ENCODE data around the gene LHFPL6. TPM values are rescaled to one million over a fixed set of nuclear protein-coding genes. Genes with fewer than 3 reads are reported as not detected.
A peak's percentile ranks its signal among the peaks of the same experiment; 100 is the strongest.

Gene LHFPL6
- total and polyA plus RNA-seq, 4 donors, result 58.1 to 214 (median 169) TPM

DNA sequence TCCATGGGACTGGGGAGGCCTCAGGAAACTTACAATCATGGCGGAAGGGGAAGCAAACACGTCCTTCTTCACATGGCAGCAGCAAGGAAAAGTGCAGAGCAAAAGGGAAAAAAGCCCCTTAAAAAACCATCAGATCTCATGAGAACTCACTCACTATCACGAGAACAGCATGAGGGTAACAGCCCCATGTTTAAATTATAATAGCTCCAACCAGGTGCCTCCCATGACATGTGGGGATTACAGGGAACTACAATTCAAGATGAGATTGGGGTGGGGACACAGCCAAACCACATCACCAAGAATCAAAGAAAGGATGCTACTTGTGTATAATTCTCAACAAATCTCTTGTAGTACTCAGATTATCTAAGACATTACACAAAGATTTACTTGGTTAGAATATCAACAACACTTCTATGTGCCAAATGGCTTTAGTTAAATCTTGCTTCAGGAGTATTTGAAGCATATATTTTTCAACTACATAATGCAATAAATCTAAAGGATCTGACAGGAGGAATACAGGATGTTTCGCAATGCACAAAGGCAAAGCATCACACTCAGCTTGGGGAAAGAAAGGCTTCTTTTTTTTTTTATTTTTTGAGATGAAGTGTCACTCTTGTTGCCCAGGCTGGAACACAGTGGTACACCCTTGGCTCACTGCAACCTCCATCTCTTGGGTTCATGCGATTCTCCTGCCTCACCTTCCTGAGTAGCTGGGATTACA is 180.0 kb downstream of the LHFPL6 start:
- WGBS, 2 donors, result 92 to 95% methylated on average over 5 of the region's 5 CpGs
- H3K36me3 ChIP-seq (ENCODE audit: control insufficient read depth in 1 of 2, insufficient read depth in 2 of 2, low read length in 1 of 2), result no peaks in the 10 kb centered on the region
- intact Hi-C loops (cut with DNase I), result no loop called here
- ATAC-seq (ENCODE audit: low FRiP score) (no peak), DNase-seq (no peak)
- no peak overlapping the region for H3K27ac ChIP-seq (ENCODE audit: low read depth in 1 of 2, low read length in 2 of 2)
- no peaks in the 10 kb centered on the region for H3K9me3 ChIP-seq (ENCODE audit: control insufficient read depth, low read length)
- H3K4me1 ChIP-seq (ENCODE audit: control insufficient read depth in 1 of 2, insufficient read depth in 2 of 2, low read length in 2 of 2), result peaks cover 0 to 2% of the 10 kb centered on the region in 2 donors
- no peak overlapping the region for H3K4me3 ChIP-seq (ENCODE audit: low read length in 2 of 2)
- H3K27me3 ChIP-seq (ENCODE audit: control insufficient read depth in 1 of 2, insufficient read depth in 2 of 2, low read length in 1 of 2), result no peaks in the 10 kb centered on the region

DNA sequence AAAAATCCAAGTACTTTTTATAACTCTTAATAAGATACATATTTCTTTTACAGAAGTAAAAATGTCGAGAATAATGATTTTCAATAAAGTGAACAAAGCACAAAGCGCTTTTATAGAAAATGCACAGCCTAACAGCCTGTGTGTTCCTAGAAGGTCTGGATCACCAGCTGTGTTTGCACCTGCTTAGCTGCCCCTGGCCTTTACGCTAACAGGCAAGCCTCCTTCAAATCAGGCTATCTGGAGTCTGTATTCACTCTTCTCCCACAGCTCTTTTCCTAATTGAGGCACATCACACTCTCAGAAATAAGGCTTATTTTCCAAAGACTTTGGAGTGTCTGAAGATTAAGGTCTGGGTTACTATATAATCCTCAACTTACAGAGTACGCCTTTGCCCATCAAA is 183.1 kb downstream of the LHFPL6 start:
- Histone ChIP-seq H3K4me3 (ENCODE audit: low read length in 2 of 2) (no peak overlapping the region), H3K27ac (ENCODE audit: low read depth in 1 of 2, low read length in 2 of 2) (no peak overlapping the region), H3K27me3 (ENCODE audit: control insufficient read depth in 1 of 2, insufficient read depth in 2 of 2, low read length in 1 of 2) (no peaks in the 10 kb centered on the region), H3K9me3 (ENCODE audit: control insufficient read depth, low read length) (no peaks in the 10 kb centered on the region), H3K36me3 (ENCODE audit: control insufficient read depth in 1 of 2, insufficient read depth in 2 of 2, low read length in 1 of 2) (no peaks in the 10 kb centered on the region), H3K4me1 (ENCODE audit: control insufficient read depth in 1 of 2, insufficient read depth in 2 of 2, low read length in 2 of 2) (peaks cover 0 to 2% of the 10 kb centered on the region in 2 donors)
- 96 to 97% methylated on average over 4 of the region's 4 CpGs for WGBS, 2 donors
- DNase-seq, result no peak
- ATAC-seq (ENCODE audit: low FRiP score), result no peak
- intact Hi-C loops (cut with DNase I), result loop anchor here (5.0 to 10.0 kb wide), 3 partner anchors 95 to 275 kb away; partner anchors contain the start of gene LHFPL6 (in 1 of the 2)

DNA sequence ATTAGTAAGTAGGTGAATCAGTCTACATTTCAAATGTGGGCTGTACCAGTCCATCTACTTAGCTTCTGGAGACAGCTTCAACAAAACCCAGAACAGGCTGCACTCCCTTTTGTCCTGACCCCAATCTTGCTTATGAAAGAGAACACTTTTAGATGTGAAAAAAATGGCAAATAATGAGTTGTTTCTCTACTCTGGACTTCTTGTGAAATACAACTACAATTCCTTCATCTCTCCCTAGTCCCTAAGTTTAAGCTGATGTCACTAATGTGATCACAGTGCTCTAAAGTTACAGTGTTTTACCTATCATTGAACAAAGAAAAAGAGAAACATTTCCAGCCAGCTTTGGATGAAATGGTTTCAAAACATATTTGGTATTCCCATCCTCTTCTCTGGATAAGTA is 183.9 kb downstream of the LHFPL6 start:
- Histone ChIP-seq H3K36me3 (ENCODE audit: control insufficient read depth in 1 of 2, insufficient read depth in 2 of 2, low read length in 1 of 2) (no peaks in the 10 kb centered on the region), H3K4me3 (ENCODE audit: low read length in 2 of 2) (no peak overlapping the region), H3K4me1 (ENCODE audit: control insufficient read depth in 1 of 2, insufficient read depth in 2 of 2, low read length in 2 of 2) (peaks cover 0 to 2% of the 10 kb centered on the region in 2 donors), H3K27ac (ENCODE audit: low read depth in 1 of 2, low read length in 2 of 2) (no peak overlapping the region), H3K9me3 (ENCODE audit: control insufficient read depth, low read length) (no peaks in the 10 kb centered on the region), H3K27me3 (ENCODE audit: control insufficient read depth in 1 of 2, insufficient read depth in 2 of 2, low read length in 1 of 2) (no peaks in the 10 kb centered on the region)
- no peak for ATAC-seq (ENCODE audit: low FRiP score)
- no peak for DNase-seq
- intact Hi-C loops (cut with DNase I), result loop anchor here (5.0 to 10.0 kb wide), 3 partner anchors 96 to 274 kb away; partner anchors contain the start of gene LHFPL6 (in 1 of the 2)

DNA sequence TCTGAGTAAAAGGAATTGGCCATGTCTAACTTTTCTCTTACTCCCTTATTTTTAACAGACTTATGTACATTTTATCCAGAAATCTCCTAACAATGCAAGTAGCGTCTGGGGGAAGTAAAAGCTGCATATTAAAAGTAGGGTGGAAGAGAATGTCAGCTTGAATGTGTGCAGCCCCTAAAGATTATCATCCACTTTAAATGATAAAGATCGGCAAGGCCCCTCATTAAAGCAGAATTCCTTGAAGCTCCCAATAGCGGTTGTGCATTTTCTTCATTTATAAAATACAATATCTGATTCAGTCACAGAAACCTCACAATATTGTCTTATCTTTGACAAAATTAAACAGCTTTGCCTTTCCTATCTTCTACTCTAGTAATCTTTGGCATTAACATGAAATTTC is 184.6 kb downstream of the LHFPL6 start:
- WGBS, 2 donors, result 83 to 85% methylated on average over 3 of the region's 3 CpGs
- Histone ChIP-seq H3K9me3 (ENCODE audit: control insufficient read depth, low read length) (no peaks in the 10 kb centered on the region), H3K4me3 (ENCODE audit: low read length in 2 of 2) (no peak overlapping the region), H3K27ac (ENCODE audit: low read depth in 1 of 2, low read length in 2 of 2) (no peak overlapping the region), H3K27me3 (ENCODE audit: control insufficient read depth in 1 of 2, insufficient read depth in 2 of 2, low read length in 1 of 2) (no peaks in the 10 kb centered on the region), H3K4me1 (ENCODE audit: control insufficient read depth in 1 of 2, insufficient read depth in 2 of 2, low read length in 2 of 2) (peaks cover 0 to 2% of the 10 kb centered on the region in 2 donors), H3K36me3 (ENCODE audit: control insufficient read depth in 1 of 2, insufficient read depth in 2 of 2, low read length in 1 of 2) (no peaks in the 10 kb centered on the region)
- no peak for ATAC-seq (ENCODE audit: low FRiP score)
- intact Hi-C loops (cut with DNase I), result loop anchor here (5.0 to 10.0 kb wide), 3 partner anchors 96 to 274 kb away; partner anchors contain the start of gene LHFPL6 (in 1 of the 2)
- no peak for DNase-seq

DNA sequence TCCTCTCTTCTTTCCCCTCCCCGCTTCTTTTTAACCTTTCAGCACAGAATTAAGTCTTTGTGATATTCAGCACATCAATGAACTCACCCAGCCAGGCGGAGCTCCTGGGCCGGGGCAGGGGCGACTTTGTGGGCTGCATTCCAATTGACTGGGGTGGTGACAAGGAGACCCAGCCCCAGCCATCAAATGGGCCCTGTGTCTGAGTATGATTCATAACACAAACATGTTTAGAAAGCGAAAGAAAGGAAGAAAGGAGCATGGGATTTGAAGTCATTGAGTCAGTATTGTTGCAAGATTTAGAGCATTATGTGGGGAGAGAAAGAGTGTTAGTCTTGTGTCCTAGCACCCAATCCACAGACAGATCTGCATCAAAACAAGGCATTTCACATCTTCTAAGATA is 185.3 kb downstream of the LHFPL6 start:
- DNase-seq (peak in 1 of 2 donors; percentile 57), ATAC-seq (ENCODE audit: low FRiP score) (no peak)
- H3K4me3 ChIP-seq (ENCODE audit: low read length in 2 of 2), result peak overlapping the region in 1 of 2 donors; percentile 4
- H3K4me1 ChIP-seq (ENCODE audit: control insufficient read depth in 1 of 2, insufficient read depth in 2 of 2, low read length in 2 of 2), result peaks cover 0 to 2% of the 10 kb centered on the region in 2 donors
- H3K27ac ChIP-seq (ENCODE audit: low read depth in 1 of 2, low read length in 2 of 2), result peak overlapping the region in 1 of 2 donors; percentile 65
- no peaks in the 10 kb centered on the region for H3K27me3 ChIP-seq (ENCODE audit: control insufficient read depth in 1 of 2, insufficient read depth in 2 of 2, low read length in 1 of 2)
- WGBS, 2 donors, result 16 to 24% methylated on average over 5 of the region's 5 CpGs
- H3K9me3 ChIP-seq (ENCODE audit: control insufficient read depth, low read length), result no peaks in the 10 kb centered on the region
- no peaks in the 10 kb centered on the region for H3K36me3 ChIP-seq (ENCODE audit: control insufficient read depth in 1 of 2, insufficient read depth in 2 of 2, low read length in 1 of 2)
- intact Hi-C loops (cut with DNase I), result loop anchor here (2.0 to 10.0 kb wide), 4 partner anchors 97 to 273 kb away; partner anchors contain the start of gene LHFPL6 (in 2 of the 2)

DNA sequence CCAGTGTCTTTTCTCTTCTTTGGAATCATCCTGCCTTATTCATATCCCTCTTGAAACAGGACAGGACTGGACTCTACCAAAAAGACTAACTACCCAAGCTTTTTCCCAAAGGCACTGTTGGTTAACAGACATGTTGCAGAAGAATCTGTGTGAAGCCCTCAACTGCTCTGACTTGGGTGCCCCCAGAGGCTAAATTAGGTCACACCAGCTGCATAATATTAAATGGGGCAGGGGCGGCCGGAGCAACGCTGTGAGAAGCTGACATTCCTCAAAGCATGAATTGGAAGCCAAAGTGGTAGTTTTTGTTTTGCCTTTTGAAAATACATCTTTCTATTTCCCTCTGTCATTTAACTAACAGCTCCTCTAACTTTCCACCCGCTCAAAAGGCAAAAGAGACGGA is 185.9 kb downstream of the LHFPL6 start:
- Histone ChIP-seq H3K9me3 (ENCODE audit: control insufficient read depth, low read length) (no peaks in the 10 kb centered on the region), H3K4me3 (ENCODE audit: low read length in 2 of 2) (peak overlapping the region in 1 of 2 donors; percentile 8), H3K27ac (ENCODE audit: low read depth in 1 of 2, low read length in 2 of 2) (peak overlapping the region in 1 of 2 donors; percentile 65), H3K36me3 (ENCODE audit: control insufficient read depth in 1 of 2, insufficient read depth in 2 of 2, low read length in 1 of 2) (no peaks in the 10 kb centered on the region), H3K4me1 (ENCODE audit: control insufficient read depth in 1 of 2, insufficient read depth in 2 of 2, low read length in 2 of 2) (peaks cover 0 to 2% of the 10 kb centered on the region in 2 donors), H3K27me3 (ENCODE audit: control insufficient read depth in 1 of 2, insufficient read depth in 2 of 2, low read length in 1 of 2) (no peaks in the 10 kb centered on the region)
- ATAC-seq (ENCODE audit: low FRiP score) (no peak), DNase-seq (no peak)
- intact Hi-C loops (cut with DNase I), result loop anchor here (2.0 to 10.0 kb wide), 4 partner anchors 98 to 272 kb away; partner anchors contain the start of gene LHFPL6 (in 2 of the 2)
- 26 to 44% methylated on average over 5 of the region's 5 CpGs for WGBS, 2 donors

DNA sequence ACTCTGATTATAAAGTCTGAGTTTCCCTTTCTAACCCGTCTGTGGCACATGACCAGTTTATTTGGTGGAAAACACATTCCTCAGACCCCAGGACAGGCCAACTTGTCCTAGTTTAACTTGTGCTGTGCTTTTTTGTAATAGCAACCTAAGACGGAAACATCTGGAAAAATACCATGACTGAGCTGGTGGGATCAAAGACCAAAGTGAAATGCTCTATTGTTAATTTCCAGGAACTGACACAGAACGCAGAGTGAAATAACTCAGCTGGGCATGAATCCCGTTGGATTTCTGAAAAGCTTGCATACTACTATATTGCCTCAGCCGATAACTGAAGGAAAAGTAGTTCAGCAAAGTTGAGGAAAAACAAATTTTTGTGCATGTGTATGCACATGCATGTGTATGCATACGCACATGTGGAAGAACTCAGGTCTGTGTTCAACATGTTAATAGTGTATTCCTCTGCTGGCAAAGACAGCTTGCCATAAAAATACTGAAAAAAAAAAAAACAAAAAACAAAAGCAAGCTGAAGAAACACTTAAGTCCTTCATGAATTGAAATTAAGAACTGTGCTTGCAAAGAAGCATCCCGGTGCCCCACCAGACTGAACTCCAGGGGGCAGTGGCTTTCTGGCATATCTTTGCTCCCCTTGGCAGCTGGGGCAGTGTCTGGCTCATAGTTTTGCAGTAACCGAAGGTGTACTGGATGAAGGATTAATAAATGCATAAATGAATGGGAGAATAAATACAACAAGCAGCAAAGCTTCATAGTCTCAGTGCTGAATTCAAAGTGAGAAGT is 187.8 kb downstream of the LHFPL6 start:
- Histone ChIP-seq H3K4me3 (ENCODE audit: low read length in 2 of 2) (peak overlapping the region in 1 of 2 donors; percentile 14), H3K27me3 (ENCODE audit: control insufficient read depth in 1 of 2, insufficient read depth in 2 of 2, low read length in 1 of 2) (no peaks in the 10 kb centered on the region), H3K27ac (ENCODE audit: low read depth in 1 of 2, low read length in 2 of 2) (peak overlapping the region; percentile 22 to 28), H3K9me3 (ENCODE audit: control insufficient read depth, low read length) (no peaks in the 10 kb centered on the region), H3K36me3 (ENCODE audit: control insufficient read depth in 1 of 2, insufficient read depth in 2 of 2, low read length in 1 of 2) (no peaks in the 10 kb centered on the region), H3K4me1 (ENCODE audit: control insufficient read depth in 1 of 2, insufficient read depth in 2 of 2, low read length in 2 of 2) (peaks cover 0 to 2% of the 10 kb centered on the region in 2 donors)
- intact Hi-C loops (cut with DNase I), result loop anchor here (5.0 to 10.0 kb wide), 3 partner anchors 100 to 270 kb away; partner anchors contain the start of gene LHFPL6 (in 1 of the 2)
- DNase-seq, result peak in 1 of 2 donors; percentile 54
- WGBS, 2 donors, result 3 to 6% methylated on average over 8 of the region's 8 CpGs
- ATAC-seq (ENCODE audit: low FRiP score), result peak; percentile 49

DNA sequence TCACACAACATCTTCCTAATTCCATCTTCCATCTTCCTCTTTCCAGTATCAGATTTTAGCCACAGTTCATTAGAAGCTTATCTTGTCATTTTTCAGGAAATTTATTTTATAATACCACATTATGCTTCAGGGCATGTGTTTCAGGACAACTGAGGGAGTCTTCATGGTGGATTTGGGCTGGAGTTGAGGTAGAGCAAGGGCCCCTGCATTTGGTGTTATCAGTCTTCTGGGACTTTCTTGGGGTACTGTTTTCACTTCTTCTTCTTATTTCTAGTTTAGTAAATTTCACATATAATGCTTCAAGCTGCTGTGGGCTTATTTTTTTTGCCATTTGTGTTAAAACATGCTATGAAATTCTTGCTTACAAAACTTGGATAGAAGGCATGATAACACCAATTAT is 188.7 kb downstream of the LHFPL6 start:
- Histone ChIP-seq H3K4me1 (ENCODE audit: control insufficient read depth in 1 of 2, insufficient read depth in 2 of 2, low read length in 2 of 2) (no peaks in the 10 kb centered on the region), H3K36me3 (ENCODE audit: control insufficient read depth in 1 of 2, insufficient read depth in 2 of 2, low read length in 1 of 2) (no peaks in the 10 kb centered on the region), H3K4me3 (ENCODE audit: low read length in 2 of 2) (no peak overlapping the region), H3K27ac (ENCODE audit: low read depth in 1 of 2, low read length in 2 of 2) (no peak overlapping the region), H3K27me3 (ENCODE audit: control insufficient read depth in 1 of 2, insufficient read depth in 2 of 2, low read length in 1 of 2) (no peaks in the 10 kb centered on the region), H3K9me3 (ENCODE audit: control insufficient read depth, low read length) (no peaks in the 10 kb centered on the region)
- ATAC-seq (ENCODE audit: low FRiP score) (no peak), DNase-seq (no peak)
- intact Hi-C loops (cut with DNase I), result loop anchor here (10.0 kb wide), 2 partner anchors 100 to 270 kb away; no protein-coding TSS in a partner anchor

Measured in aorta (tissue), 5 donors.